ENCODE data around the gene SFMBT1. TPM values are rescaled to one million over a fixed set of nuclear protein-coding genes. Genes with fewer than 3 reads are reported as not detected.

Gene SFMBT1
- total RNA-seq, 6 experiments from 2014 or later: 3.0 to 4.8 (median 3.9) TPM

- peaks cover 49% of the 10 kb centered on the region for H3K4me1 Mint-ChIP-seq (ENCODE audit: low read depth)
- peak; percentile 21; the same call in 1 of the 2 replicates for TF ChIP-seq CTCF (IDR thresholded peaks at IDR 0.05)
- H3K36me3 Mint-ChIP-seq (ENCODE audit: low read depth): no peaks in the 10 kb centered on the region; the same call in 1 of the 2 replicates
- H3K9me3 Mint-ChIP-seq: no peaks in the 10 kb centered on the region
- DNase-seq: peak; percentile 73
- peak within 1 kb of the TSS; percentile 96 for H3K4me3 Mint-ChIP-seq
- peaks cover 4% of the 10 kb centered on the region; the same call in 1 of the 2 replicates for H3K27me3 Mint-ChIP-seq (ENCODE audit: insufficient read depth)
- peak within 1 kb of the TSS; percentile 69 for H3K27ac Mint-ChIP-seq
Measured at GRCh38 chr3:52897130-52898122, 148.4 kb downstream of the SFMBT1 start, which contains the start of gene STIMATE. Gene STIMATE, minus strand, starts transcription at chr3:52897548. Its CDS starts 98 bp downstream, at chr3:52897450.

GRCh38 chr3:52896613-52897012 lies 149.3 kb downstream of the SFMBT1 start:
- no peaks in the 10 kb centered on the region; the same call in 1 of the 2 replicates for H3K36me3 Mint-ChIP-seq (ENCODE audit: low read depth)
- DNase-seq: no peak
- no peak for TF ChIP-seq CTCF (IDR thresholded peaks at IDR 0.05)
- peak overlapping the region; percentile 69 for H3K27ac Mint-ChIP-seq
- H3K4me3 Mint-ChIP-seq: peak overlapping the region; percentile 96
- H3K9me3 Mint-ChIP-seq: no peaks in the 10 kb centered on the region
- H3K27me3 Mint-ChIP-seq (ENCODE audit: insufficient read depth): peaks cover 4% of the 10 kb centered on the region; the same call in 1 of the 2 replicates
- peaks cover 57% of the 10 kb centered on the region for H3K4me1 Mint-ChIP-seq (ENCODE audit: low read depth)

GRCh38 chr3:52896151-52896550 lies 149.7 kb downstream of the SFMBT1 start:
- no peak for TF ChIP-seq CTCF (IDR thresholded peaks at IDR 0.05)
- Mint-ChIP-seq H3K36me3 (ENCODE audit: low read depth) (no peaks in the 10 kb centered on the region; the same call in 1 of the 2 replicates), H3K27me3 (ENCODE audit: insufficient read depth) (peaks cover 4% of the 10 kb centered on the region; the same call in 1 of the 2 replicates), H3K9me3 (no peaks in the 10 kb centered on the region), H3K4me3 (peak overlapping the region; percentile 96), H3K4me1 (ENCODE audit: low read depth) (peaks cover 62% of the 10 kb centered on the region), H3K27ac (no peak overlapping the region; the same call in 1 of the 2 replicates)
- DNase-seq: no peak

- Mint-ChIP-seq H3K4me1 (ENCODE audit: low read depth) (peaks cover 69% of the 10 kb centered on the region), H3K27me3 (ENCODE audit: insufficient read depth) (peaks cover 4% of the 10 kb centered on the region; the same call in 1 of the 2 replicates), H3K27ac (no peak overlapping the region), H3K36me3 (ENCODE audit: low read depth) (no peaks in the 10 kb centered on the region; the same call in 1 of the 2 replicates), H3K4me3 (peak overlapping the region; percentile 96; the same call in 1 of the 2 replicates), H3K9me3 (no peaks in the 10 kb centered on the region)
- no peak for DNase-seq
- no peak for TF ChIP-seq CTCF (IDR thresholded peaks at IDR 0.05)
Measured at GRCh38 chr3:52895418-52895817, 150.5 kb downstream of the SFMBT1 start.

- no peak for DNase-seq
- H3K27me3 Mint-ChIP-seq (ENCODE audit: insufficient read depth): peaks cover 4% of the 10 kb centered on the region; the same call in 1 of the 2 replicates
- TF ChIP-seq CTCF (IDR thresholded peaks at IDR 0.05): no peak
- no peak overlapping the region for H3K4me3 Mint-ChIP-seq
- H3K4me1 Mint-ChIP-seq (ENCODE audit: low read depth): peaks cover 70% of the 10 kb centered on the region
- no peak overlapping the region for H3K27ac Mint-ChIP-seq
- H3K9me3 Mint-ChIP-seq: no peaks in the 10 kb centered on the region
- no peaks in the 10 kb centered on the region; the same call in 1 of the 2 replicates for H3K36me3 Mint-ChIP-seq (ENCODE audit: low read depth)
Measured at GRCh38 chr3:52894756-52895155, 151.1 kb downstream of the SFMBT1 start.

All from HFFc6 (cell line).